ENCODE measurements around the gene UBN1. TPM values are rescaled to one million over a fixed set of nuclear protein-coding genes. Genes with fewer than 3 reads are reported as not detected.

Gene UBN1
- polyA plus RNA-seq, 3 donors, result 30.1 to 35.4 (median 33.0) TPM

DNA sequence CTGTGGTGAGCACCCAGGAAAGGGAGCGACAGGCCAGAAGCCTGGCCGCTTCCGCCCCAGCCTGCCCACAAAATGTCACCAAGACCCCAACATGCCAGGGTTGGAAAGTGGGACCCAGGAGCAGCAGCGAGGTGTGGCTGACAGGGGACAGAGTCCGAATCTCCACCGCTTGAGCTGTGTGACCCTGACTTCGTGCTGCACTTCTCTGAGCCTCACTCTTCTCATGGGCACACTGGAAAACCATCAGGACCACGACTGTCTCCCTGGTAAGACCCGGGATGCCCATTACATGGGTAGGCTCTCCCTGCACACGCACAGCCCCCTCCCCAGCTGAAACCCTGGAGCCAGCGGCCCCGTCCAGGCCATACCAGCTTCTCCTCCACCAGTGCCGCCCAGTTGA lies 54.8 kb downstream of the UBN1 start:
- DNase-seq (ENCODE audit: low read depth in 3 of 3, low spot score in 2 of 3), result no peak

DNA sequence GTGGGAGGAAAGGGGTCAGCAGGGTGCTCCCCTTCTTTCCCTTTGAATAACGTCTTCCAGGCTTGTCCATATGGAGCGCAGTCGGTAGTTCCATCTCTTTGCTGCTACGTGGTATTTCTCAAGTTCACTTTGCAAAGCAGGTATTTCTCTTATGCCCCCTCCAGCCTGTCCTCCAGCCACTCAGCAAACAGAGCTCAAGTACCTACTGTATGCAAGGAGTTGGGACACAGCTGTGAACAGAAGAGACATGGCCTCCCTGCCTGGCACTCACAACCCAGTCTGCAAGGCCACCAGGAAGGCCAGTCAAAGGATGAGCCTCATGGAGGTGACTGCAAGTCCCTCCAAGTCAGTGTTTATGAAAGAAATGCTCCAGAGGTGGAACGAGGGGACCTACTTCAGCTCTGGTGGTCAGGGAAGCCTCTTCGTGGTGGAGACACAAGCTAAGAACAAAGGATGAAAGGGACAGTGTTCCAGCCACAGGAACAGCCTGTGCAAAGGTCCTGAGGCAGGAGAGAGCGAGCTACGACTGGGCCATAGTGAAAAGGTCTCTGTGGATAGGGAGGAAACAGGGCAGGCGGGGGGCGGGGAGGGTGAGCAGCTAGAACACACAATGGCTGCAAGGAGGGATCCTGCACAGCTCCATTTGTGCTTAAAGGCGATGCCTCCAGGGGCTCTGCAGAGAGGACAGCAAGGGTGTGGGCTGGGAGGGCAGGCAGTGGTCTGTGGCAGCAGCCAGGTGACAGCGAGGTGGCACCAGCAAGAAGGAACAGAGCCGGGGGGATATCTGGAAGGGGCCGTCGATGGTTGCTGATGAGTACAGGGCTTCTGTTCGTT lies 57.0 kb downstream of the UBN1 start:
- no peak for DNase-seq (ENCODE audit: low read depth in 3 of 3, low spot score in 2 of 3)

DNA sequence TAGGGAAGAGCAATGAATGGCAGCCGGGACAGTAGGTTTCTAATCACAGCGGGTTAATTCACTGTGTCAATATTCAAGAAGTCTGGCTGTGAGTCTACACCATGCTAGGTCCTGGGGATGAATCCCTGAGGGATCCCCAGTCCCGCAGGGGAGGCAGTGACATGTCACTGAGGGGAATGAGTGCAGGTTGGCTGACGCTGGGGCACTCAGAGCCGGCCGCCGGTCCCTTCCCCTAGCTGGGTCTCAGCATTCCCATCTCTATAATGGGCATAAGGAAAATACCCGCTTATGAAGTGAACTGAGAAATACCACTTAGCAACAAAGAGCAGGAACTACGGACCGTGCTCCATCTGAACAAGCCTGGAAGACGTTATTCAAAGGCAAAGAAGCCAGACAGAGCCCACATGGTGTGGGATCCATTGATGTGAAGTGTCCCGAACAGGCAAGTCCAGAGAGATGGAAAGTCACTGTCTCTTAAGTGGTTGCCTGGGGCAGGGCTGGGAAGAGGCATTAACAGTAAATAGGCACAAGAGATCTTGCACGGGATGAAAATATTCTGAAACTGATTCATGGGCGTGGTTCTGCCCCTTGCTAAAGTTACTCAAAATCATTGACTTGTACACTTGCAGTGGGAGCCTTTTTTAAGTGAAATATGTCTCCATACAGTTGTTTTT lies 57.8 kb downstream of the UBN1 start:
- DNase-seq (ENCODE audit: low read depth in 3 of 3, low spot score in 2 of 3), result no peak

DNA sequence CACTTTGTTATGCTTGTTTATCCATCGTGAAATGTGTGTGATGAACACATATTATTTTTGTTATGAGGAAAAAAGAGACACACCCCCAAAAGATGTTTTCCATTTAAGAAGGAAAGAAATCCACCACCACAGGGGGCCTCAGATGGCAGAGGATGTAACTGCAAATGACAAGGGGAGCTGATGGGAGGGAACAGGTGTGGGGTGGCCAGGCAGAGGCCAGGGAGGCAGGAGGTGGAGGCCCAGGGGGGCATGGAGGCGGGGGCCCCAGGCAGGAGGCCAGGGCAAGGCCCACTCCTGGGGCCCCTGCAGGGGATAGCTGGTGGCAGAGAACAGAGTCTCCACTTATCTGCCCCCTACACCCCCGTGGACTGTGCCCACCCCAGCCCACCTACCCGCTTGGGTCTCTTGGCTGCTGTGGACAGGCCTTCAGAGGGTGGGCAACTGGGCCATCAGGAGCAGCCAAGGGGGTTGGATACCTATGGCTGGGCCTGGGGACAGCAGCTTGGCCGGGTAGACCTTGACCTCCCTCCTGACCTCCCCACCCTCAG lies 61.6 kb downstream of the UBN1 start:
- DNase-seq (ENCODE audit: low read depth in 3 of 3, low spot score in 2 of 3), result no peak

DNA sequence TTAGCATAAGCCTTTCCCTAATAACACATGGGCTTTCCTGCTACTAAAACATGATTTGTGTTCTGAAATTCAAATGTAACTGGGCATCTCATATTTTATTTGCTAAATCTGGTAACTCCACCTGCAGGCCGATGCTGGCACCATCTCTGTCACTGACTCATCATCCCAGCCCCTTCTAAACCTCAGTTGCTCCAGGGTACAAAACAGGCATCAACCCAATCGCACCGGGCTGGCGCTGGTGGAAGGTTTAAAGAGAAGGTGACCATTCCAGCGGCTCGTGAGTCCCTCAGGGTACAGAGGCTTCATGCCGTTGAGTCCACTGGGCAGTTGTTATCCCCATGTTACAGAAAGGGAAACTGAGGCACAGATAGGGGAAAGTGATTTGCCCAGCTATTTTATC lies 62.5 kb downstream of the UBN1 start:
- DNase-seq (ENCODE audit: low read depth in 3 of 3, low spot score in 2 of 3), result no peak

DNA sequence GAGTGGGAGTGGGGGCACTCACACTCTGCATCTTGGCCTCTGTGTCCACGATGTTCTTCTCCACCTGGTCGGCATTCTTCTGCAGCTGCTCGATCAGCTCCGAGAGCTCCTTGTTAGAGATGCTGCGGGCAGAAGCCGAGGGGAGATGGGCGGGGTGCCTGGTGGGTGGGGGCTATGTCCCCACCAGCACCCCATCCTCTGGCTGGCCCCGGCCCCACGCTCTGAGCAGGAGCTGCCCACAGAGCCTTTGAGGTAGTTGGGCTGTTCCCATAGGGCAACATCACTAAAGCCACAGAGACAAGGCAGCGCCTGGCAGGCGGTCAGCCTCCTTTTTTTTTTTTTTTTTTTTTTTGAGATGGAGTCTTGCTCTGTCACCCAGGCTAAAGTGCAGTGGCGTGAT lies 63.5 kb downstream of the UBN1 start:
- DNase-seq (ENCODE audit: low read depth in 3 of 3, low spot score in 2 of 3), result no peak

DNA sequence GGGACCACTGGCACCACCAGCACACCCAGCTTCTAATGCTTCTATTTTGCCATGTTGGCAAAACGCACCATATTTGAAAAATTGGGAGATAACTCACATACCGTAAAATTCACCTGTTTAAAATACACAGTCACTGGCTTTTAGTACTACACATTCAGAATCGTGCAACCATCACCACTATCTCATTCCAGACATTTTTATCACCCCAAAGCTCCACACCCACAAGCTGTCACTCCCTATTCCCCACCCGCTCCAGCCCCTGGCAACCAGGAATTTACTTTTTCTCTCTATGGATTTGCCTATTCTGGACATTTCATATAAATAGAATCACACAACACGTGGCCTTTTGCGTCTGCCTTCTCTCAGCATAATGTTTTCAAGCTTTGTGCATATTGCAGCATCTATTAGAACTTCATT lies 64.7 kb downstream of the UBN1 start:
- DNase-seq (ENCODE audit: low read depth in 3 of 3, low spot score in 2 of 3), result no peak

DNA sequence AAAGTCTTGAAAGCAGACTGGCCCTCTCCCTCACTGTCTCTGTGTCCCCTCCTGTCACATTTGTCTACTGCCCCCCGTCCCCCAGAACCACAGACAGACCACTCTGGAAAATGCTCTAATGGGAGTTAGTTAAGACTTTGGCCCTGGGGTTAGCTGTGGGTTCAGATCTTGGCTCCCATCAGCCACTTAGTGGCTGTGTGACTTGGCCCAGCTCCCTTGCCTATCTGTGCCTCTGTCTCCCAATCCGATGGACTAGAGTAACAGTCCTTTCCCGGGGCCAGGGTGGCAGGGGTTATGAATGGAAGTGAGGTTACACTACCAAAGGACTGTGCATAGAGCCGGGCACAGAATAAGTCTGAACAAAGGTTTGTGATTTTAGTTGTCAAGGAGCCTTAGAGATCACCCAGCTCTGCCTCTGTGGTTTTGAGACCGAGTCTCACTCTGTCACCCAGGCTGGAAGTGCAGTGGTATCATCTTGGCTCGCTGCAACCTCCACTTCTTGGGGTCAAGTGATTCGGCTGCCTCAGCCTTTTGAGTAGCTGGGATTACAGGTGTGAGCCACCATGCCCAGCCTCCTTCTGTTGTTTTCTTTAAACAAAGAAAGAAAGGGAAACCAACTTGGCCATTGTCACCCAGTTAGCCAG lies 66.0 kb downstream of the UBN1 start:
- DNase-seq (ENCODE audit: low read depth in 3 of 3, low spot score in 2 of 3), result no peak

DNA sequence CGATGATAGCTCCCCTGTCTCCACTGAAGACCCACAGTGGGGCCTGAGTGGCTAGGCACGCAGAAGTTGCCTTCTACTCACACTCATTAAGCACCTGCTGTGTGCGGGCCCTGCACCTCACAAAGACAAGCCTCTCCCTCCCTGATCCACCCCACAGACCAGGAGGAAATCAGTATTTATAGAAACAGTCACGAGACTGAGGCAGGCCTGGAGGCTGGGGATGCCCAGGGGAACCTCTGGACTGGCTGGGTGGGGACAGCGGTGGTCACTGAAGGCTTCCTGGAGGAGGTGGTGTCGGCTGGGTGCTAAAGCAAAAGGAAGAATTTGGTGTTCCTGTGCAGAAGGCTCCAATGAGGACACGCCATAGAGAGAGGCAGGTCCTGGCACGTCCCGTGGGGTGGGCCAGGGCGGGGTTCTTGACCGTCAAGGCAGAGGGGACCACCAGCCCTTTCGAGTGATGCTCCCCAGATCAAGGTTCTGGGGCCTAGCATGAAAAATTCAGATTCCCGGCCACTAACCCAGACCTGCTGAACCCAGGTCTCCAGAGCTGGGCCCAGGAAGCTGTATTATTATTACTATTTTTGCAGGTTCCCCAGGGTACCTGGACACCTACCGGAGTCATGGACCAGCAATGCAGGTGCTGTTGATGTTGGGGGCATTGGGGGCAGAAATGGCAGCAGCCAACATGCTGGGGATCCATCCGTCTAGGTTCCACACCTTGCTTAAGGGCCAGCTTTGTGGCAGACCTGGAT lies 66.7 kb downstream of the UBN1 start:
- DNase-seq (ENCODE audit: low read depth in 3 of 3, low spot score in 2 of 3), result no peak

DNA sequence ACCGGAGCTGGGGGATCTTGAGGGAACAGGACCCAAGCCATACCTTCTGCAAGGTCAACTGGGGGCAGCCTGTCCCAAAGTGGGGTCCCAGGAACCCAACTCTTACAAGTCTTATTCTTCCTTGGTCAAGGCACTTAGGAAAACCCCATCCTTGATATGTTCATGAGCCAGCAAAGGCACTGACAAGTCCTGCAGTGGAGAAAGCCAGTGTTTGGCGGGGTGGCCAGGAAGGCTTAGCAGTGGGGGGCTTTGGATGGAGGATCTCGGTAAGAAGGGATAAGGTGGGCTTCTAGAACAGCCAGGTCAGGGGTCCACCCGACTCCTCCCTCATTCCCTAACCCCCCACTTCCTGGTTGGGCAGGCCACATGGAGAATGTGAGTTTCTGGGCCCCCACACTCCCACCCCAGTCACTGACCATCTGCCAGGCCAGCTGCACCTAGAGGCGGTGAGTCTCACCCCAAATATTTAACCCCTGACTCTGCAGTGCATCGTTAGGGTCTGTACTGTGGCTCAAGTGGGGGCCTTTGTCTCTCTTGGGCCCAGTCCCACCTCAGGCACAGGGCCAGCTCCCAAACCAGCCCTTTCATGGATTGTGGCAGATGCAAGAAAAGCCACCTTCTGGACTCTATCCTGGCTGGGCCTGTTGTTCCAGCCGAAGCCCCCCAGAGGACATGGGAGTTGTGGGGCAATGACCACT lies 67.4 kb downstream of the UBN1 start:
- no peak for DNase-seq (ENCODE audit: low read depth in 3 of 3, low spot score in 2 of 3)

DNA sequence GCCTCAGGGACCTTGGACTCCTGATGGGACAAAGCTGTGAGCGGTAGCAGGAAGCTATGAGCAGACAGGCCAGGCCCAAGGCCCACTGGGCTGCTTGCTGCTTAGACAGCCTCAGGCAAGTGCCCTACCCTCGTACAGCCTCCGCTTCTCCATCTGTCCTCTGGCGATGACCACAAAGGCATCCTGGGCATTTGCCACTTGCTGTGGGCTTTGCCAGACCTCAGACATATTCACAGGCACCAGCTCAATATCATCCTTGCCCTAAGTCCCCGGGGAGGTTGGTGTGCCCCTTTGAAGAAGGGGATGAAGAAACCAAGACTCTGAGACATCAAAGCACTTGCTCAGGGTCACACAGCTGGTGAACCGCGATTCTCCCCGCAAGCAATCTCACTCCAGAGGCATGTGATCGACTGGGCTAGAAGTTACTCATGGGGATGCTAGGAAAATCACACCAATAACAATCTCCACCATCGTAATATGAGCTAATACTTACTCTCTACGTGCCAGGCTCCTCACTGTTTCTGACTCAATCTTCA lies 68.0 kb downstream of the UBN1 start:
- no peak for DNase-seq (ENCODE audit: low read depth in 3 of 3, low spot score in 2 of 3)

DNA sequence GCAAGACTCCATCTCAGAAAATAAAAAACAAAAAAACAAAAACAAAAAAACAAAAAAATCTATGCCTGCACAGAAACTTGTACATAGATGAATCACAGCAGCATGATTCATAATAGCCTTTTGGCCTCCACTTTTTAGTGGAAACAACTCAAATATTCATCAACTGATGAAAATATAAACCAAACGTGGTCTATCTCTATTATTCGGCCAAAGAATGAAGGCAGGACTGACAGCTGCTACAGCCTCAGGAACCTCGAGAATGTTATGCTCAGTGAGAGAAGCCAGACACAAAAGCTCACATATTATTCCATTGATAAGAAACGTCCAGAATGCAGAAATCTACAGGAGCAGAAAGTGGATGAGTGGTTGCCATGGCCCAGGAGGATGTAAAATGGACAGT lies 69.8 kb downstream of the UBN1 start:
- DNase-seq (ENCODE audit: low read depth in 3 of 3, low spot score in 2 of 3), result no peak

DNA sequence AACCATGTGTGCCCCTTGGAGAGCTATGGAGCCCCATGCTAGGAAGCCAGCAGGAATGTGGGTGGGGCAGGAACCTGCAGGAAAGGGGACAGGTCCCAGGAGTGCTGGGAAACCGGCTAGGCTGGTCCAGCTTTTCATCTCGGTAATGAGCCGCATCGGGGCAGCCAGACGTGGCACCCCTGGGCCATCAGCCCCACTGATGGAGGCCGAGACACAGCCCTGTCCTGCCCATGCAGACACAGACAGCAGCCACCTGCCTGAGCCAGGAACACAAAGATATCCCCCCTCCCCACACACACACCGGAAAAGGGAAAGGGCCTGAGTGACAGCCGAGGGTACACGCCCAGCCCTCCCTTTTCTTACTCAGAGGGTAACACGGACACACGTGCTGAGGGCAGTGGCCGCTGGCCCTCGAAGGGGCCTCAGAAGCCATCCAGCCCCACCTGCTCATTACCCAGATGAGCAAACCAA lies 71.5 kb downstream of the UBN1 start:
- no peak for DNase-seq (ENCODE audit: low read depth in 3 of 3, low spot score in 2 of 3)

DNA sequence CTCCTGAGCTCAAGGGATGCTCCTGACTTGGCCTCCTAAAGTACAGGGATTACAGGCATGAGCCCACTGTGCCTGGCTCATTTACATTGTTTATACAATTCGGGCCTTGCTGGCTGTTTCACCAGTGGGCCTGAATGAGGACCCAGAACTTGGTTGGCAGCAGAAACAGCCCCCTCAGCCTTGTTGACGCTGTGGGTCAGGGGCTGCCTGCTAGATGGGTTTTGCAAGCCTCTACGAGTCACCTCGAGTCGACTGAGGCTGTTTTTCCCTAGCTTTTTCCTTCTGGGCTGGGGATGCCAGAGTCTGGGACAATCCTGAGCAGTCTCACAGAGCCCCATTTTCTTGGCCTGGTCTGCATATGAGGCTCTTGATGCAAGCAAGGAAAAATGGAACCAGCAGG lies 73.5 kb downstream of the UBN1 start:
- DNase-seq (ENCODE audit: low read depth in 3 of 3, low spot score in 2 of 3), result no peak

DNA sequence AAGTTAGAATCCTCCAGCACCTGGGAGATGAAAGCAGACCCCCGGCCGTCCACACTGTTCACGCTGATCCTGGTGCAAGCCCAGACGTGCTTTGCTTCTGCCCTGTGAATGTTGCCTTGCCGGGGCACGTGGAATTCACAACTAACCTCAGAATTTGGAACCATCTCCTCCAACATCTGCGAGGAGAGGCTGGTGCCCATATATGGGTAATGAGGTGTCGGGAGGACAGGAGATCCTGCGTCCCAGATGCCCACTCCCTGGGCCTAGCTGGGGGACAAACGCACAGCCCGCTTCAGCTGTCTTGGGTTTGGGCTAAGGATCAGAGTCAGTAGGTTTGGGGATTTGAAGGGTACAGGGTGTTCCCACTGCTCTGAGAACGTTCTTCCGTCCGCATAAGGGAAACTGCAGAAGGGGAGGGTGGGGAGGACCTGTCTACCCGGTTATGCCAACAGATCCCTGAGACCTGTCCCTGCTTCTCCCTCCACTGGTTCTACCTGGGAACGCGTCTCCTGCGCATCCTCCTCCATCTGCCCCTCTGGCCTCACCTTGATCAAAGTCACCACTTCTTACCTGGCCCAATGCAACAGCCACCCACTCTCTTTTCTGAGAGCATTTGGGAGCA lies 75.6 kb downstream of the UBN1 start:
- DNase-seq (ENCODE audit: low read depth in 3 of 3, low spot score in 2 of 3), result no peak

DNA sequence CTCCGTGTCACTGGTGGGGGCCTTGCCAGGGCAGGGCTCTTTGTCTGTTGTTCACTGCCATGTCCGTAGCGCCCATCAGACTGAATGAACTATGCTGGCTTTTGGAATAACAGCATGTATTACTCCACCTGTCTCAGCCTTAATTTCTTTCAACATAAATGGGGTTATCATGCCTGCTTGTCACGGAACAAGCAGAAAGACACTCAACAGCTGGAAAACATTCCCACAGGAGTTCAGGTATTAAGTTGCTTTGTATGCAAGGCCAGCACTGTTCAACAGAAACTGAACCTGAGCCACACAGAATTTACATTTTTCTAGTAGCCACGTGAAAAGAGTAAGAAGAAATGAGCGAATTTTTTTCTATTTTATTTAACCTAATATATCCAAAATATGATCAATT lies 76.6 kb downstream of the UBN1 start:
- DNase-seq (ENCODE audit: low read depth in 3 of 3, low spot score in 2 of 3), result no peak

DNA sequence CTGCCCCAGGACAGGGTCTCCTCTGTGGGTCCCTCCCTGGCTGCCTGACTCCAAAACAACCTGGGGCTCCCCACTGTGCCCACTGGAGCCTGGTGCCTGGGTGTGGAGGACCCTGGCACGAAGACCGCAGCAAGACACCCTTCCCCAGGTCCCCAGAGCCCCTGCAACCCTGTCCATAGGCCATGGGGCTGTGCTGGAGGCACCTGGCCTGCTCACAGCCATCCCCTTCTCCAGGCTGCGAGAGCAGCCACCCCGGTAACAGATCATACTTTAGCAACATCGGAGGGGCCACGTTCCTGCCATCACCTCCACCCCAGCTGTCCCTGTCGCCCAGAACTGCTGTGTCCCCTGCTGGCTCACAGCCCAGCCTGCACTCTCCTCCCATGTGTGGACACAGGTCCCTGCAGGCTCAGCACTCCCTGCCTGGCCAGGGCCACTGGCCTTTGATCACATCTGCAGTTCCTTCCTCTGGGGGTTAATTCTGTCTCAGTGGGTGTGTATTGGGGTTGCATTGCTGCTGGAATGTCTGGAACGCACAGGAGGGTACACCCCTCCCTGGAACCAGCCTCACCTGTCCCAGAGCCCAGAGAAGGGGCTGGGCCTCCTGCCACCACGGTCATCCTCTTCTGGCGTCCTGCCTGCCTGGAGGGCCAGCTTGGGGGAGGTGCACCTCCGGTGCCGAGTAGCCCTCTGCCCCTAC lies 77.5 kb downstream of the UBN1 start:
- DNase-seq (ENCODE audit: low read depth in 3 of 3, low spot score in 2 of 3), result no peak

DNA sequence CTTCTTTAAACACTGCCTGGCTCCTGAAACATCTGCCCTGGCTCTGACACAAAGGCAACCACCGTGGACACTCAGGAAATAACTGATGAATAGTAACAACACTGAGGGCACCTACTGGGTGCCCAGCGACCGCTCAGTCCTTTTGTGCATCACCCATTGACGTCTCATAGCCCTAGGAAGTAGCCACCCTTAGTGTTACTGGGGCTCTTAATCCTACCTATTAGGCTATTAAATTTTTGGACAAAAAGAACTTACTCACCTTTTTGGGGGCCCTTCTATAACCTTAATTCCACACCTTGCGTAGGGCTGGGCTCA lies 78.0 kb downstream of the UBN1 start:
- DNase-seq (ENCODE audit: low read depth in 3 of 3, low spot score in 2 of 3), result no peak

DNA sequence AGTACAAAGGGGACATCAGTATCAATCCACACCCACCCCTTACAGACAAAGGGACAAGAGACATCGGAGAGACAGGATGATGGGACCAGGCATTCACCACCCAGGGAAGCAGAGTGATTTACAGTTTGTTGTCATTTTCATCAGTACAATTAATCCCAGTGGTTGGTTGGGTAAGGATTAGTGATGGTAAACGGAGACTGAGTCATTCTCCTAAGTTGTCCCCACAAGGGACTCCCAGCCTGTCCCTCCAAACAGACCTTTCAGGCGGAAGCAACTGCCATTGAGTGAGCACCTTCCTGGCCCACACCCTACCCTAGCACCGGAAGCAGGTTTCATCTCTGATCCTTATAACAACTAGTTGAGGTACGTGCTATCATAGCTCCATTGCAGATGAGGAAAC lies 78.5 kb downstream of the UBN1 start:
- DNase-seq (ENCODE audit: low read depth in 3 of 3, low spot score in 2 of 3), result no peak

Data from right renal cortex interstitium (tissue), 3 donors.